Measurements from ENCODE around the gene SV2A. TPM values are rescaled to one million over a fixed set of nuclear protein-coding genes. Genes with fewer than 3 reads are reported as not detected.
"Not testable (repeated sequence)": the region's sequence is repeated elsewhere in the genome, so short reads cannot be mapped to it uniquely, and the experiment has no call there.

The SV2A gene
- total and polyA plus RNA-seq, 7 experiments from 2014 or later = 1.3 to 18.8 (median 2.8) TPM

DNA sequence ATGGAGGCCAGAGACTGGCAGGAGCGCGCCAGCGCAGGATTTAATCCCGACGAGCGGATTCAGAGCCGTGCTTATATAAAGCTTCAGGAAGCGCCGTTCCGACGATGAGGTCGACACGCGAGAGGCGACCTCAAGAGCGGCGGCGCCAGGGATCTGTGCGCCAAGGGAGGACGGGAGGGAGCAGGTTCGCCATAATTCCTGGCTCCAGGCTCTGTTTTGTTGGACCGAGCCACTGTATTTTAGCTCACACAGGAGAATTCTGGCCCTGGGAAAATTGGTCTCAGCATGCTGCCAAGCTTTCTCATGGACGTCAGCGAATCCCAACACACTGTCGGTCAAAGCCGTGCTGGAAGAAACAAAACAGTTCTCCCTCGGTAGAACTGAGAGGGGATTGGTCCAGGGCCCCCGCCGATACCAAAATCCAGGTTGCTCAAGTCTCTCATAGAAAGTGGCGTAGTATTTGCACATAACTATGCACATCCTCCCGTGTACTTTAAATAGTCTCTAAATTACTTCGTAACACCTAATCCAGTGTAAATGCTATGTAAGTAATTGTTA, 56.1 kb downstream of the SV2A start:
- H3K9me3 ChIP-seq (ENCODE audit: control insufficient read depth in 2 of 3, low read length in 3 of 3); H3K27me3 ChIP-seq (ENCODE audit: control insufficient read depth in 2 of 2, insufficient read depth in 2 of 2, low read length in 2 of 2); H3K36me3 ChIP-seq (ENCODE audit: control insufficient read depth in 2 of 3, insufficient read depth in 3 of 3, low read length in 3 of 3); POLR2A ChIA-PET; H3K4me1 ChIP-seq (ENCODE audit: control insufficient read depth in 2 of 2, insufficient read depth in 2 of 2, low read length in 2 of 2); H3K27me3 Mint-ChIP-seq; H3K4me1 Mint-ChIP-seq; ATAC-seq; H3K27ac ChIP-seq (ENCODE audit: low read depth, low read length); H3K4me3 ChIP-seq (ENCODE audit: low read length); intact Hi-C loops (cut with micrococcal nuclease); H3K9me3 Mint-ChIP-seq; CTCF ChIA-PET; DNase-seq; H3K36me3 Mint-ChIP-seq; H3K27ac Mint-ChIP-seq; H3K4me3 Mint-ChIP-seq: not testable (repeated sequence)

DNA sequence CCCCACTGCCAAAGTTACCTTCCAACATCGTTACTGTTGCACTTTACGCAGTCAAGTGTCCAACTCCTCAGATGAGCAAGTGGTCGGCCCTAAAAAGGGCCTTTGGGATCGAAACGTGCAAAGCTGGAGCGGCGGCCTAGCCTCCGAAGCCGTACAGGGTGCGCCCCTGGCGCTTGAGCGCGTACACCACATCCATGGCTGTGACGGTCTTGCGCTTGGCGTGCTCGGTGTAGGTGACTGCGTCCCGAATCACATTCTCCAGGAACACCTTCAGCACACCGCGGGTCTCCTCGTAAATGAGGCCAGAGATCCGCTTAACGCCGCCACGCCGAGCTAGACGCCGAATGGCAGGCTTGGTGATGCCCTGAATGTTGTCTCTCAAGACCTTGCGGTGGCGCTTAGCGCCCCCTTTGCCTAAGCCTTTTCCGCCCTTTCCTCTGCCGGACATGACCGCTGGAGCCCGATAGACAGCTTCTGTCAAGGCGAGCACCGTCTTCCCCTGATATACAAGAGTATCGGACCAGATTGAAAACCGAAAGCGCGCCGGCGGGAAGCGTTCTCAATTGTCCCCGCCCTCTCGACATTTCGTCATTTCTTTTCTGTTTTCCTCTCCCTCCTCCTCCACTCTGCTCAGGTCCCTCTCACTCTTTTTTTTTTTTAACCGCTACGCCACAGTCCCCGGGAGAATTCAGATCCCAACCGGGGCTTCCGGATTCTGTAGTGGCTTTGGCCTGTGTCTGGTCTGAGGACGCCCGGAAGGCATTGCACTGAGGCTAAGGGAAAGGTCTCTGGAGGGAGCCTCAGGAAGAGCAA, 56.8 kb downstream of the SV2A start:
- DNase-seq = not testable (repeated sequence)

DNA sequence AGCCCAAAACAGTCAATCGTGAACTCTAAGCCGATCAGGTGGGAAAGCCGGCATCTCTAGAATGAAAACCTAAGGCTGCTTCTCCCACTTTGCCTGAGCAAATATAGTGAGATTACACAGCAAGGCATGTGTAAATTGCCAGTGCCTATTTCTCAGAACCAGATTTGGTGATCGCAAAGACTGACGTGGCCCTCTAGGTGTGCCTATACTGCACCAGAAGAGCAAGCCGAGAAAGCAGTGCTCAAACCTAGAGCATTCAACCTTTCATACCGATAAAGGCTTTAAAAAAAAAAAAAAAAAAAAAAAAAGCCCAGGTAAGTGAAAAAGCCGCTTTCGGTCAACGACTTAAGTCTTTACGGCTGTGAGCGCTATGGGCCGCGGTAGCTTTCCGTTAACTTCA, 57.4 kb downstream of the SV2A start:
- H3K4me3 Mint-ChIP-seq; H3K27ac ChIP-seq (ENCODE audit: low read depth, low read length); DNase-seq; intact Hi-C loops (cut with micrococcal nuclease); H3K9me3 Mint-ChIP-seq; H3K4me3 ChIP-seq (ENCODE audit: low read length); H3K27me3 ChIP-seq (ENCODE audit: control insufficient read depth in 2 of 2, insufficient read depth in 2 of 2, low read length in 2 of 2); H3K9me3 ChIP-seq (ENCODE audit: control insufficient read depth in 2 of 3, low read length in 3 of 3); CTCF ChIA-PET; POLR2A ChIA-PET; H3K4me1 Mint-ChIP-seq; H3K27ac Mint-ChIP-seq; H3K36me3 ChIP-seq (ENCODE audit: control insufficient read depth in 2 of 3, insufficient read depth in 3 of 3, low read length in 3 of 3); H3K4me1 ChIP-seq (ENCODE audit: control insufficient read depth in 2 of 2, insufficient read depth in 2 of 2, low read length in 2 of 2); H3K36me3 Mint-ChIP-seq; H3K27me3 Mint-ChIP-seq: not testable (repeated sequence)
- peak; percentile 37 for ATAC-seq

More for the DNA sequence above, 56.8 kb downstream of the SV2A start:
- H3K27me3 Mint-ChIP-seq; POLR2A ChIA-PET; intact Hi-C loops (cut with micrococcal nuclease); H3K27ac ChIP-seq (ENCODE audit: low read depth, low read length); H3K27ac Mint-ChIP-seq; H3K36me3 ChIP-seq (ENCODE audit: control insufficient read depth in 2 of 3, insufficient read depth in 3 of 3, low read length in 3 of 3); H3K36me3 Mint-ChIP-seq; H3K9me3 ChIP-seq (ENCODE audit: control insufficient read depth in 2 of 3, low read length in 3 of 3); H3K4me1 Mint-ChIP-seq; H3K4me1 ChIP-seq (ENCODE audit: control insufficient read depth in 2 of 2, insufficient read depth in 2 of 2, low read length in 2 of 2); H3K4me3 Mint-ChIP-seq; H3K9me3 Mint-ChIP-seq; H3K27me3 ChIP-seq (ENCODE audit: control insufficient read depth in 2 of 2, insufficient read depth in 2 of 2, low read length in 2 of 2); H3K4me3 ChIP-seq (ENCODE audit: low read length); CTCF ChIA-PET: not testable (repeated sequence)
- ATAC-seq = peak; percentile 88

Other genes with a start within 250 kb of the SV2A start
- gene FCGR1A, start 135.2 kb downstream of the SV2A start, total RNA-seq = 10 to 100 TPM in 1 of 5 experiments, under 1 TPM in 2, not detected in 2; 0.21 to 14.4 (median 0.59) TPM
- not detected for gene FCGR1A, start 135.2 kb downstream of the SV2A start, polyA plus RNA-seq
- 10 to 100 TPM in 3 of 5 experiments, 1 to 10 TPM in 2; 7.8 to 28.9 (median 18.2) TPM for gene BOLA1, start 18.3 kb downstream of the SV2A start, total RNA-seq
- 10 to 100 TPM; 38.2 to 50.9 TPM for gene BOLA1, start 18.3 kb downstream of the SV2A start, polyA plus RNA-seq
- 100 to 1,000 TPM in 1 of 5 experiments, 10 to 100 TPM in 4; 39.0 to 103 (median 43.4) TPM for gene SF3B4, start 10.0 kb upstream of the SV2A start, total RNA-seq
- 100 to 1,000 TPM in 1 of 2 donors, 10 to 100 TPM in 1; 80.8 to 114 TPM for gene SF3B4, start 10.0 kb upstream of the SV2A start, polyA plus RNA-seq
- gene MTMR11, start 19.0 kb upstream of the SV2A start, total RNA-seq = 10 to 100 TPM in 1 of 5 experiments, 1 to 10 TPM in 4; 1.2 to 14.2 (median 3.6) TPM
- gene MTMR11, start 19.0 kb upstream of the SV2A start, polyA plus RNA-seq = not detected
- gene OTUD7B, start 92.9 kb upstream of the SV2A start, total RNA-seq = 10 to 100 TPM in 2 of 5 experiments, 1 to 10 TPM in 3; 4.6 to 12.8 (median 9.7) TPM
- gene OTUD7B, start 92.9 kb upstream of the SV2A start, polyA plus RNA-seq = under 1 TPM; 0.52 to 0.90 TPM
- gene VPS45, start 149.9 kb upstream of the SV2A start, total RNA-seq = 10 to 100 TPM; 20.3 to 37.7 (median 29.3) TPM
- gene VPS45, start 149.9 kb upstream of the SV2A start, polyA plus RNA-seq = 10 to 100 TPM; 24.0 to 25.6 TPM
- gene PLEKHO1, start 232.1 kb upstream of the SV2A start, total RNA-seq = 100 to 1,000 TPM in 2 of 5 experiments, 10 to 100 TPM in 3; 64.9 to 111 (median 94.1) TPM
- gene PLEKHO1, start 232.1 kb upstream of the SV2A start, polyA plus RNA-seq = 10 to 100 TPM; 33.4 to 33.7 TPM

Measured in naive thymus-derived CD4-positive, alpha-beta T cell (primary cell).